ENCODE data around the gene C18orf63.

C18orf63 gene

DNA sequence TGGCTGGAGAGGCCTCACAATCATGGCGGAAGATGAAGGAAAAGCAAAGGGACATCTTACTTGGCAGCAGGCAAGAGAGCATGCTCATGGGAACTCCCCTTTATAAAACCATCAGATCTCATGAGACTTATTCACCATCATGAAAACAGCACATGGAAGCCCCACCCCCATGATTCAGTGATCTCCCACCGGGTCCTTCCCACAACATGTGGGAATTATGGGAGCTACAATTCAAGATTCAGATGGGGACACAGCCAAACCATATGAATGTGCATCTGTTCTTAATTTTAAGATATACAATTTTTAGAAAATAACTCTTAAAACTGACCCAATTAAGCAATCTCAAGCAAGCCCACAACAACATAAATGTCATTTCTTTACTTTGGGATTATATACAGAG is 12.6 kb downstream of the C18orf63 start:
- peak; percentile 90 for DNase-seq

DNA sequence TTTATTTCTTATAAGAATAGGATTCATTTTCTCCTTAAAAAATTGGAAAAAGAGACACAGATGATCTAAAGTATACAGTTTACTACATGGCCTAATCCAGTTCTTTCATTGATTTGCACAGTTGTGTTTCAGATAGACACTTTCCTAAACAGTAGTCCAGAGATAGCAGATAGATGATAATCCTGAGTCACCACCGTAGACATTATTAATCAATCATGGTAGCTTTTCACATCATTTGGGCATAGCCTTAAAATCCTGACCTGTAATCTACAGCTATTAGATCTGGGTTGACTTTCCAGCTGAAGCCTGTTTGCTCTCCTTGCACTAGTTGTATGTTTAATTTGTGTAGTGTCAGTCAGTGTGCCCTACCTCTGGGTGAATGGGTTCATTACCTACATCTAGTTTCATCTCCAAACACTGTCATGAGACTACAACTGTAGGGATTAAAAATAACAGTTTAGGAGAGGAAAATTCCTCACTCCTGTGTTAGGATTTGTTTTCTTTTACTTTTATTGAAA is 14.1 kb downstream of the C18orf63 start:
- DNase-seq, result no peak

DNA sequence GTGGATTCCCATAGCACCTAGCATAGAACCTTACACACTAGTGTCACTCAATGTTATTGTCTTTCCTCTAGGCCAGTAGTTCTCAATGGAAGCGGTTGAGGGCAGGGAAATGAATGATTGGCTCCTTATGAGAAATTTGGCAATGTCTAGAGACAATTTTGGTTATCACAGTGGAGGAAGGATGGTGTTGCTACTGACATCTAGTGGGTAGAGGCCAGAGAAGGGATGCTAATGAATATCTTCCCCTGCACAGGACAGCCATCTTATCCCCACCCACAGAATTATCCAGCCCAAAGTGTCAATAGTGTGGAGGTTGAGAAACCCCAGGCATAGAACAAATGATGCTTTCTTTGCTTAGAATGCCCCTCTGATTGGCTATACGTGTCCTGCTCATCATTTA is 15.8 kb downstream of the C18orf63 start:
- peak; percentile 61 for DNase-seq

DNA sequence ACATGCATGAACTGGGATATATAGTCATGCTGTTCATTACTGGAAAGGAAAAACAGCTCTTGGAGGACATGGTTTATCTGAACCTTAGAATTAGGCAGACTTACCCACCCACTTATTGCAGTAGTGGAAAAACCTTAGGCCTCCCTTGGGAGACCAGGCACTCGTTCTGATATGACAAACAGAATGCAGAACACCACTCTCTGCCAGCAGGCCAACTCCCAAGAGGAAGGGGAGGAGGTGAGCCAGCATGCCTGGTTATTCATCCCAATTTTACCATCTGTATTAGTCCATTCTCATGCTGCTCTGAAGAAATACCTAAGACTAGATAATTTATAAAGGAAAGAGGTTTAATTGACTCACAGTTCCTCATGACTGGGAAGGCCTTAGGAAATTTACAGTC is 17.5 kb downstream of the C18orf63 start:
- DNase-seq, result peak; percentile 3

DNA sequence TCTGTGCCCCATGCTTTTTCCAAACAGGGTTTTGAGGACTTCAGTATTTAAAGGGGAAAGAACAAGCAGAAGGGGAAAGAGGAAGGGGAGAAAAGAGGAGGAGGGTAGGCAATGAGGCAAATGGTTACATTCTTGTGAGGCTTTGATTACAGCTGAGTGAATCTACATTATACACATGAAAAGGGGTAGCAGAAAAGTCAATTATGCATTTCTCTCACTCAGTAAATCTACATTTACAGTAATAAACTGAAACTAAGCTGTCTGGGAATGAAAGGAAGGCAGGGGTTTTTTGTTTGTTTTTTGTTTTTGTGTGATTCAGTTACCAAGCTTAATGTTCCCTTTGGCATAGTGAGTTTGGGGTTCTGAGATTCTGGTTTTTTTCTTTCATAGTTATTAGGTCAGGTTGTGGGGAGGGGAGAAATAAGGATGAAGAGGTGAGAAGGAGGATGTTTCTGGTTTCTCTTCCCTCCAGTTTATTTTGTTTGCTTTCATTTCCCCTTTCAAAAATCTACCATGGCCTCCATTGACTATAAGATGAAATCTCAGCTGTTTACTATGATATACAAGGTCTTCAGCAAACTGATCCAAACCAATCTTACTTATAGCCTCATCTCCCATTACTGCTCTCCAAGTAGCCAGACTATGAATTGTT is 18.7 kb downstream of the C18orf63 start:
- DNase-seq, result no peak

DNA sequence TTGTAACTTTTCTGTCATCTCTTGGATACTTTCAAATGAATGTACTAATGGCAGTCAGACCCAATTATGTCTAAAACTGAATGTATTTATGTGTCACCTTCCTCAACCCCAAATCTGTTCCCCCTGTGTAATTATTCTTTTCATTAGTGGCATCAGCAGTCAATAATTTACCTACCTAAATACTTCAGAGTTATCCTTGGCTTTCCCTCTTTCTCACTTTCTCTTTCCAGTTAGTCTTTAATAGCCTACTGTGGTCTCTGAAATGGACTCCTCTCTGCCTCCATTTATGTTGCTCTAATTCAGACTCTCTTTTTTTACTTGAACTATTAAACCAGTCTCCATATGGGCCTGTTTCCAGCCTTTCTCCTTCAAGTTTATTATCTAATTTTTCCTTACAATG is 21.0 kb downstream of the C18orf63 start:
- DNase-seq, result no peak

DNA sequence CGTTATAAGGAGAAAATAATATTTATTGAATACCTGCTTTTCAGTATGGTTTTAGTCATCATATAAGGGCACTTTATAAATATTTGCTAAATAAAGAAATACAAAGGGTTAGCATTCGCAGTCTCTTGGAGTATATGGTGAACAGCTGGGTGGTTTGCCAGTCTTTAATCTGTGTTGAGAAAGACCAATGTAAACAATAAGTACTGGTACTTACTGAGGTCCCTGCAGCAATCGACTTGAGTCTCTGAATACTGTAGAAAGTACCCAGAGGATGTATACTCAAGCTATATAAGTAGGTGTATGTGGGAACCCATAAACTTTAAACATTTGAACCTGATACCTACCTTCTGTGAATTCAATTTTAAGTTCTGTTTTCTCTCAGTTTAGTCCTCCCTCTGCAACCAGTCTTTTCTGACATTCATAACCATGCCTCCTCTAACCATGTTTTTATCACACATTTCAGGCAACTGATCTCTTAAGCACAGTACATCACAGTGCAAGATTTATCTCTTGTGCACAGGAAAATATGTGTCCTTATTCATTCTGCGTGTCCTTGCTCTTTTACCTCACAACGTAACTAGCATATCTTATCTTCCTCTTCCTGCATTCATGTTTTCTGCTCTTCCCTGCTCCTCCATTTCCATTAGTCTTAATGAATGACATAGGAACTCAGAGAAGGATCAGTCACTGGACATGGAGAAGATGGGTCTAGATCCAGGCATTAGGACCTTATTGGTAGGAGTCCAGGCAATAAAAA is 21.7 kb downstream of the C18orf63 start:
- DNase-seq, result no peak

DNA sequence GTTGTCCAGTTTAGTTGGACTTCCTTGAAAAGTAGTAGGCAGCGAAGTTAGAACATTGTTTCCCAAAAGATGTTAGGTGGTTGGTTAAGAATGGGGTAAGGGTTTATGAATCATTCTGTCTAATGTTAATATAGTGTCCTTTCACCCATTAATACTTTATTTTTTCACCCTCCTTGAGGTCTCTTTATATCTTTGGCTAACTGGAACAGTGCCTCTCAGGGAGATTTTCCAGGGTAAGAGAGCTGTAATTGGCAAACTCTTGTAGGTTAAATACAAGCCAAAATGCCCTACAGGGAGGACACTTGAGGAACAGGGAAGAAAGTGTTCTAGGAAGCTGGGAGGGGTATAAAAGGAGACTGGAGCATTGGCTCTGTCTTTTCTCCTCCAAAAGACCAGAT is 22.3 kb downstream of the C18orf63 start:
- DNase-seq, result no peak

DNA sequence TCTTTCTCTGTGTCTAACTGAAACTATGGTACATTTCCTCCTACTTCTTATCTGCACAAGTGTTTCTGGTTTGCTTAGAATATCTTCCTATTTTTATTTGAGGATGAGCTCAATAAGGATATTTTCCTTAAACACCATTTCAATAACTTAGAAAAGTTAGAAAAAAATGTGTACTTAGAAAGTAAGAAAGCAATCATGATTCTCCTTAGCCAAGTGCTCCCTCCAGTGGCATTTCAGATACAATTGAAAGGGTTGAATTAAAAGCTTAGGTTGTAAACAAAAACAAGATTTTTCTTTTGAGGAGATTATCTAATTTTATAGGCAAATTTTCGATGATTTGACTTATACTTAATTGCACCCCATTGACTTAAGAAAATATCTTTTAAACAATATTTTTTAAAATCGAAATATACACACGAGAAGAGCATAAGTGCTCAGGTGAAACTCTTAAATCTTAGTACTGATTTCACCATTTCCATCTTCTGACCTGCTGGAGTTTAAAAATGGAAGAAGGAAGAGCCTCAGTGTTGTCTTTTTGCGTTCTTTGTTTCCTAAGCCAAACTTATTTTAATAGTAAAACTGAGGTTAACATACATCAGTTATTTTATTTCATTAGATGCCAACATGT is 26.9 kb downstream of the C18orf63 start:
- DNase-seq, result peak; percentile 62

DNA sequence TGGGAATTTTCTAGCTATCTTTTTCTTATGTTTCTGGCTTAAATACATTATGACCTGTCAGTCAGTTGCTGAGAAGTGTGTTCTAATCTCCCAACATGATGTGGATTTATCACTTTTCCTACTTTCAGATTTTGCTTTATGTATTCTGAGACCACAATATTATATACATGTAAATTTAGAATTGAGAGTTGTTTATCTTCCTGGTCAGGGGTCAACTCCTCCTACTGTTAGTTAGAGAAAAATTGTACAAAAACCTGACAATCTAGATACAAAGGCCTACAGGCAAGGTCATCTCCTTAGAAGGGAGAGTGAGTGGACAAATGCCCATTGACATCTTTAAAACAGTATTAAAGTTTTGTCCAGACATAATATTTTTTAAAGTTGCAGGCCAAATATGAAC is 30.6 kb downstream of the C18orf63 start:
- DNase-seq, result no peak

DNA sequence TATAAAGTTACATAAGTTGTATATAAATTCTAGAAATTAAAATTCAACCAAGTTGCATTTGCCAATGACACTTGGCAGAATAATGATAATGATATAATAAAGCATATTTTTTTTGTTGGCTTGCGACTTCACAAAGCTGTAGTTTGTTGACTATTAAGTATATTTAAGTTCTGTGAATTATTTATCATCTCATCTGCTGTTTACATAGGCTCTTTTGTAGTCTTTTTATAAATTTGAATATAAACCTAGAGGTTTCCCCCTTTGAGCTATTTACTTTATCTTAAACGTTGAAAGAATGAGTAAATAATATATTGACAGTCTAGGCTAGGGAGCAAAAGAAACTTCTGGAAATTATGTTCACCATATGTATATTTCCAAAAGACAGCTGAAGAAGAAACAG is 32.9 kb downstream of the C18orf63 start:
- no peak for DNase-seq

DNA sequence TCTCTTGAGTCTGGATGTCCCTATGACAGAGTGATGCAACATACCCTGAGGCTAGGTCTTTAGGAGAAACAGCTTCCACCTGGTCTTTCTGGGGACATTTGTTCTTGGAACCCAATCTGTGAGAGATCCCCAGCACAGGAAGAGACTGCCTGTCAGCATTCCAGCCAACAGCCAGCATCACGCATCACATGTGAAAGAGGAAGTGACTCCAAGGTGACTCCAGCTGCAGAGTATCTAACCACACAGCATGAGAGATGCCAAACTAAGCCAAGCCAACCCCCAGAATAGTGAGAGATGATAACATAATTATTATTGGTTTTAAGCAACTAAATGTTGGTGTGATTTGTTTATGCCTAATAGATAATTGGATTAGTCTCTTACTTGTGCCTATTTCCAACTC is 35.7 kb downstream of the C18orf63 start:
- peak; percentile 61 for DNase-seq

DNA sequence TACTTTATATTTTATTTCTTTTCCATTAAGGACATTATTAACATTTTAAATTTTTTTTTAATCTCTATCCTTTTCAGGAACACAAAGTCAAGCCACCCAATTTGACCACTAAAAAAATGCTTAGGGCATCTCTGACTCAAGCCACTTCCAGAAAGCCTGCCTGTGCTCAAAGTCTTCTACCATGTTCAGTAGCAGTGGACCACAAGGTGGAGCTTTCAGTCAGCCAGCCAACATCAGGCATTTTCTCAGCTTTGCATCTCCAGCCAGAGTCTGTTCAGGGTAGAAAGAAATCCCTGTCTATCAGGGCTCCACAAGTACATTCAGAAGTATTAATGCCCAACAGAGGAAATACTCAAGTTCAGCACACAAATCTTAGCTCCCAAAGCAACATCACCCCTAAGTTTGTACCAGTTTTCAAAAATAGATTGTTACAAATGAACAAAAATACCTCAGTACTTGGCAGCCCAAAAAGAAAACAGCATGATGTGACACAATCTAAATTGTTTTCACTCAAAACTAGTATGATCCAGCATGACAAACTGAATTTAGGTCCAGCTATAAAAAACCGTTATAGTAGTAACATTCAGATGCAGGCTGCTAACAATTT is 37.6 kb downstream of the C18orf63 start:
- DNase-seq, result peak; percentile 69

DNA sequence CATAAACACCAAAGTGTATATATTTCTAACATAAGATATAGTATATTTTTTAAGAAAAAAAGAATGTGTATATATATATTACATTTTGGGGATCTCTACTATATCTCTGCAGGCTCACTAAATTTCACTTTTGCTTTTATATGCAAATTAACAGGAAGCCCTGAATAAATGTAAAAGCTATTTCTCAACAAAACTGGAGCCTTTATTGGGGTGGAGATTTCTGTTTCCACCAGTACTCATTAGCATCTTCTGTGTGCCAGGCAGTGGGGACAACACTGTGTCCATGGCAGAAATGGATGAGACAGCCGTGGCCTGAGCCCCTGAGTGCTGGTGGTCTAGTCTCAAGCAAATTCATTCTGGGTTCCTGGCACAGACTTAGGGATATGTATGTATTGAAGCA is 41.3 kb downstream of the C18orf63 start:
- no peak for DNase-seq

DNA sequence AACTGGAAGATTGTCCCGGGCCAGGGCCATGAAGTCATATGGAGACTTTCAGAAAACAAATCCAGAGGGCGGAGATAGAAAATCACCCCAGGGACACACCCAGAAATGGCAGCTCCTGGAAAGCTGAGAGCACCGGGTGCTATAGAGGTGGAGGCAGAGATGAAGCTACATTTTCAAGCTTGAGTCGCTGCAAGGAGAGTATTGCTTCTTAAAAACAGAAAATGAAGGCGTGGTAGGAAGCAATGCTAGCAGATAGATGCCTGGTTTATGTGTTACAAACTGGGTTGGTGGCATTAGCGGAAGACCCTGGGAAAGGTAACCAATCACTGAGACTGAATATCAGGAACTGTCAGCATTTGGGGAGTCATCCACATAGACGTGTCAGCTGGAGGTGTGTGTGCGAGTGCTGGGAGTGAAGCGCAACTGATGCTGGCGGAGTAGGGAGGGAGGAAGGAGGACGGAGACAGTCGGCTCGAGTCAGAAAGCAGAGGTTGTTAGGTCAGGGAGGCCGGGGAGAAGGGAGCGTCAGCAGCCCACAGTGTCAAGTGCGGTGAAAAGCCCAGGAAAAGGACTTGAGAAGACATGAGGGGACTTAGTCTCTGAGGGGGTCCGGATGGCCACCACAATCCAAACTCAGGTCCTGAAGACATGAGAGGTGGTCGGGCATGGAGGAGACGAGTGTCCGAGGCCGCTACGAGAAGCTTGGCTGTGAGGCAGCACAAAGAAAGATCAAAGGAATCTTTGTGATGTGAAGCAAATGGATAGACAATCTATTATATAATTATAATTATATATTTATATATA is 45.4 kb downstream of the C18orf63 start:
- DNase-seq, result no peak

DNA sequence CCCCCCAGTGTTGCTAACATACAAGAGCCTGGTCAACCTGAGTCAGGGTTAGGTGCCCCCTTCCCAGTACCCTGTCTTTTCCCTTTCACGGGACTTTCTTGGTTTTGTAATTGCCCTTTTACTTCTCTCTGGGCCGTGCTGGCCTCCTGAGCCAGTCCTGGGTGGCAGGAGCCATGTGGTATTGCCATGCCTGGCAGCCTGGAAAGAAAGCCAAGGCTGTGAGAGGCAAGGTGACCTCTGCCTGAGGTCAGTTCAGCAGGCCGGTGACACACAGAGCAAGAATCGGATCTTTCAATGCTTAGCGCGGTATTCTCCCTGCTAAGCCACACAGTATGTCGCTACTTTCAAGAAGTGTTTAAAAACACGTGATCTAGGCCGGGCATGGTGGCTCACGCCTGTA is 52.3 kb downstream of the C18orf63 start:
- no peak for DNase-seq

DNA sequence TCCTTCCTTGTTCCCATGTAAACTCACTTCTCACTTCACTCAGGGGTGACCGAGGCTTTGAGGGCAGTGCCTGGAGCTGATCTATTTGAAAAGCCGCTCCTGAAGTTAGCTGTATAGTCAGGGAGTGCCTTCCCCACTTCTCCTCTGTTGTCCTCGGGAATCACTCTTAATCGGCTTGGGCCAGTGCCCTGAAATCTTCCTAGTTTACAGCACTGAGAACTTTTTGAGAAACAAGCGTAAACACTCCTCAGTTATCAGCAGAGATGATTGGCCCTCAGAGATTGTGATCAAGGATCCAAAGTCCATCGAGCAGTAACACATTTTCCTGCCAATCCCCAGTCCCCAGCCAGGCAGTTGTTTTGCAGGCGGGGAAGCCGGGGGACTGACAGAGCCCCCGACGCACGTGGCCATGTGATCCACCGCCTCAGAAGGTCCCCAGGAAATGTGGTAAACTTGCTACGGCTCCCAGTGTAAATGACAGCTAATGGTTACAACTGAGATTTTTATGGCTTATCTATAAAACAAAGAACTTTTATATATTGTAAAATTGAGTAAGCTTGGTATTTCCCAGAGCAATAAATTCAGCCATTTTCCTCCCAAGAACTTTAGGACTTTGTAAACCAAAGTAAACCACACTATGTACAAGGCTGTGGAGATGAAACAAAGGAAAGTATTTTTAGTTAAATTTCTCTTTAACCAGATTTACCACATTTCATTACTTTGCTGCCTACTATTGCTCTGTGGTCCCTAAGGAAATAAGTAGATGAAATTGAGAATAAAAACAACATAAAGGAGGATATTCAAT is 53.5 kb downstream of the C18orf63 start:
- no peak for DNase-seq

DNA sequence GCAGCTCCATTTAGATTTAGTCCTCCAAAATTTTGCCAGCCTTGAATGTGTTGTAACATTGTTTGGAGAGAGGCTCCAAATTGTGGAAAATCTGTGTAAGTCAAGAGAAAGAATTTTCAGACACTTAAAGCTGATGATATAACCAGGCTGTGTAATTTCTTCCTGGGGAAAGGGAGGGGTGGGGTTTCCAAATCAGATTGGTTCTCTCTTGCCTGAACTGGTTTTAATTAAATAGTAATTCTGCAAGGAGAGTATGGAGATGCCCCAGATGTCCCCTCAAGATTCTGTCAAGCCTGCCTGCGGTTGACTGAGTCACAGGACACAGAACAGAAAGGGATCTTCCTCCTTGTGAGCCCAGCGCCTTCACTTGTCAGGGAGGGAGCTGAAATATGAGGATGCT is 54.5 kb downstream of the C18orf63 start:
- DNase-seq, result peak; percentile 86

DNA sequence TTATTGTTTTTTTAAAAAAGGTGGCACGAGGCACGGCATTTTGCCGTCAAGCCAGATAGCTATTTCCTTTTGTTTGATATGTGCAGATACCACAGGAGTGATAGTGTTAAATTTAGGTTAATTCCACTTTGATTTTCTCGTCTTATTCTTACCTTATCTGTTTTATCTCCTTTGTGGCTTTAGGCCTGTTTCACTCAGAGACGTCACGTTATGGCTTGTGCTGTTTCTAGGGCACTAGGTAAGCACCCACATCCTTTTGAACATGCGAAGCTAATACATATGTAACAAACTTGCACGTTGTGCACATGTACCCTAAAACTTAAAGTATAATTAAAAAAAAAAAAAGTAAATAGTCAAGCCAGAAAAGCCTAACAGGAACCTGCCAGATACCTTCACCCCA is 57.8 kb downstream of the C18orf63 start:
- DNase-seq, result no peak

DNA sequence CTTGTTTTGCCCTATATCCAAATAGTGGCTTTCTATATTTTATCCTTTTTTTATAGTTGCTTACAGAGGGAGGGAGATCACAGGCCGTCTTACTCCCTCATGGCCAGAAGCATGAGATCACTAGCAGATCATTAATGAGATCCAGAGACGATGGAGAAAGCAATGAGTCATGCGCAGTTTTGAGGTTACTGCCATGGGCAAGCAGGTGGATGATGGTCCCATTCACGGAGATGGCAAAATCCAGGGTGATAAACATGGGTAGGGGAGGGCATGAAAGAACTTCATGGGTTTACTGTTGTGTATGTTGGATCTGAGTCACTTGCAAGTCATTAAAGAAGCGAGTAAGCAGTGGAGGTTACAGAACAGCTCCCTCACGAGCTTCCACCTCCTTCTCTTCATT is 60.4 kb downstream of the C18orf63 start:
- peak; percentile 14 for DNase-seq

DNA sequence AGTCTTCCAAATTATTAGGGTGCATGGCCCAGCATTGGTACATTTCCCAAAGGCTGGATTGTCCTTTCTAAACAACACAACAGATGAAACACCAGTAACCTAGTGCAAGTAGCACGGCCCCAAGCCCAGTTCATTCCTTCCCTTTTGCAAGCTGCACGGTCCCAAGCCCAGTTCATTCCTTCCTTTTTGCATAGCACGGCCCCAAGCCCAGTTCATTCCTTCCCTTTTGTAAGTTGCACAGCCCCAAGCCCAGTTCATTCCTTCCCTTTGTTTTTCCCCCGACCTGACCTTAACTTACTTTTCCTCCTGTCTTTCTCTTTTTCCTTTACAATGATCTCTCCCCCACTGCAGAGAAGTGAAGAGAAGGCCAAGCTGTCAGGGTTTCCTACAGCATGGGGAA is 60.9 kb downstream of the C18orf63 start:
- no peak for DNase-seq

DNA sequence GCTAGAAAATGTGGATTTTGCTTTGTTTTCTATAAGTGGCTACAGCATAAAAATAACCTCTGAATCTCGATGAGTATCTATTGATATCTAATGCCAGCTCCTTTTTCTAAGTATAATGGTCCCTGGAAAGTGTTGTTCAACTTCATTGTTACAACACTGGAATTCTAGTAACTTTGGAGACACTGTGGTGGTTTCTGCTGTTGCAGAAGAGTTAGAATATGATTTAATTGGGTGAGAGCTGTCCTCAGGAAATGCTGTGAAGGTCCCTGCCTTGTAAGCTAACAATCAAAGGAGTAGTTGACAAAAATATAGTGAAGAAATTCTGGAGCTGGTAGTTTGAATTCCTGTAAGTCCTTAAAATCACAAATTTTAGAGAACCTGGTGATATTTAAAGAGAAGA is 62.1 kb downstream of the C18orf63 start:
- no peak for DNase-seq

Data from fibroblast of skin of scalp (primary cell).